ENCODE results near the gene ONECUT1.

DNA sequence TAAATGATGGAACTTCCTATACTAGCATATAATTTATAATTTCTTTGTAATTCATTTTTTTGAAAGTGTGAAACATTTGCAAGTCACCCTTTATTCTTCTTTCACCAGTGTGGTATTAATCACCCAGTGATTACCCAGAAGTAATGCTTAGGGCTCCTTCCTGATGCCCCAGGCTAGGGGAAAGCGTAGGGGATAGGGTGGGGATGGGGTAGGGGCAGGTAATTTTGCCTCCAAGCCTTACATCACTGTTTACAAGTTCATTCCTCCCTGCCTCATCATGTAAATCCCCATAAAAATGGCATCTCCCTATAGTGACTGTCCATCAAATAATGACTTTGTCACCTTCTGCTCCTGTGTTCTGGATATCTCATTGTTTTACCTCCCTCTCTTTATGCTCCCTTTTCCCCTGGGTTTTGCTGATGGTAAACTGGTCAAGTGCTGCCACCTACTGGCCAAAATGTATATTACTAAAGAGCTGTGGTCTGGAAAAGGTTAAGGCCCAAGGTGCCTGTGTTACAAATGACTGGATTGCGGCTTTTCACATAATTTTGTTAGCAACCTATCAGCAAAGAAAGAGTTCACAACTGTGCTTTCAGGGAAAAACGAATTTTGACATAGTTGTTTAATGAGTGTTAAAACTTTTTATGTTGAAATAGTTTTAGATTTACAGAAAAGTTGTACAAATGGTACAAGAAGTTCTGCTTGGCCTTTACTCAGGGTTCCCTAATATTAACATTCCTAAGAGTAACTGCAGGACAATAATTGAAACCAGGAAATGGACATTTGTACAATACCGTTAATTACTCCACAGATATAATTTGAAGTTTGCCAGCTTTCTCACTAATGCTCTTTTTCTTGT is 54.7 kb downstream of the ONECUT1 start:
- TF ChIP-seq, protein P1, sequence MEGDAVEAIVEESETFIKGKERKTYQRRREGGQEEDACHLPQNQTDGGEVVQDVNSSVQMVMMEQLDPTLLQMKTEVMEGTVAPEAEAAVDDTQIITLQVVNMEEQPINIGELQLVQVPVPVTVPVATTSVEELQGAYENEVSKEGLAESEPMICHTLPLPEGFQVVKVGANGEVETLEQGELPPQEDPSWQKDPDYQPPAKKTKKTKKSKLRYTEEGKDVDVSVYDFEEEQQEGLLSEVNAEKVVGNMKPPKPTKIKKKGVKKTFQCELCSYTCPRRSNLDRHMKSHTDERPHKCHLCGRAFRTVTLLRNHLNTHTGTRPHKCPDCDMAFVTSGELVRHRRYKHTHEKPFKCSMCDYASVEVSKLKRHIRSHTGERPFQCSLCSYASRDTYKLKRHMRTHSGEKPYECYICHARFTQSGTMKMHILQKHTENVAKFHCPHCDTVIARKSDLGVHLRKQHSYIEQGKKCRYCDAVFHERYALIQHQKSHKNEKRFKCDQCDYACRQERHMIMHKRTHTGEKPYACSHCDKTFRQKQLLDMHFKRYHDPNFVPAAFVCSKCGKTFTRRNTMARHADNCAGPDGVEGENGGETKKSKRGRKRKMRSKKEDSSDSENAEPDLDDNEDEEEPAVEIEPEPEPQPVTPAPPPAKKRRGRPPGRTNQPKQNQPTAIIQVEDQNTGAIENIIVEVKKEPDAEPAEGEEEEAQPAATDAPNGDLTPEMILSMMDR (IDR thresholded peaks at IDR 0.05), result peak; percentile 50 to 59
- no peak for TF ChIP-seq POLR2A (IDR thresholded peaks at IDR 0.05)

Measured in suprapubic skin (tissue), 3 donors.